GM12873 (cell line): ENCODE results near the gene PRSS22.

Experiments used
- CTCF ChIP-seq: IDR thresholded peaks from 2 replicates; pipeline ENCODE4 v1.5.1; 2012; ENCODE audit warnings: low read depth, mild to moderate bottlenecking, moderate library complexity, low read length, control low read depth; ENCODE audit not compliant: insufficient read depth; ENCODE audit errors: missing control alignments

The PRSS22 gene

GRCh38 chr16:2829501-2830354 lies 28.2 kb downstream of the PRSS22 start, which contains the start of gene ZG16B:
ZG16B (plus strand) TSS chr16:2830303; CDS start chr16:2830442, 139 bp downstream.
- TF ChIP-seq CTCF = no peak

GRCh38 chr16:2828876-2829430 lies 29.0 kb downstream of the PRSS22 start:
- TF ChIP-seq CTCF = no peak

- TF ChIP-seq CTCF = no peak
Observed at GRCh38 chr16:2828521-2828840, 29.5 kb downstream of the PRSS22 start.

- no peak for TF ChIP-seq CTCF
Observed at GRCh38 chr16:2827831-2828520, 30.0 kb downstream of the PRSS22 start.

GRCh38 chr16:2827374-2827791 lies 30.6 kb downstream of the PRSS22 start:
- no peak for TF ChIP-seq CTCF

- no peak for TF ChIP-seq CTCF
Observed at GRCh38 chr16:2826591-2827373, 31.2 kb downstream of the PRSS22 start.
